ENCODE results near the gene CRELD1. TPM values are rescaled to one million over a fixed set of nuclear protein-coding genes. Genes with fewer than 3 reads are reported as not detected.
A peak's percentile ranks its signal among the peaks of the same experiment; 100 is the strongest.

The CRELD1 gene
- total and polyA plus RNA-seq, 9 of the 15 experiments (the other 6 are each of a cell fraction or from before 2014, with no cell fraction given): 3.3 to 25.8 (median 16.5) TPM

DNA sequence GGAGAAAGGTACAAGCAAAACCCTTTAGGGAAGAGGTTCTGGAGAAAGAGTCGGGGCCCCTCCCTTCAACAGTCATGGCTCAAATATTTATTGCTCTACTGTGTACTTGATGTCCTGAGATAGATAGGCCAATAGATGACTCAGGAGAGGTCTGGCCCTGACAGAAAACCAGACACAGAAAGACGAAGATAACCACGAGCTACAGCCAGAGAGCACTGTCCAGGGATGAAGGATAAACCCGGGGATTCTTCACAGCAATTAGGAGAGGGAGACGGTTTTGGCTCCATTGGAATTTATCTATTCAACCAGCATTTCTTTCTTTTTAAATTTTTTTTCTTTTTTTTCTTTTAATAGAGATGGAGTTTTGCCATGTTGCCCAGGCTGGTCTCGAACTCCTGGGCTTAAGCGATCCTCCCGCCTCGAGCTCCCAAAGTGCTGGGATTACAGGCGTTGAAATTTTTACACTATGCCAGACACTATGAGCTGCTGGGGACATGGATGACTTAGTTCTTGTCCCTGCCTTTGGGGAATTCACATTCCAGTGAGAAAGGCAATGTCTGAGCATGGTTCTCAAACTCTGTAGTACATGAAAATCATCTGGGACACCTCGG is 49.0 kb upstream of the CRELD1 start (continued):
- TF ChIP-seq, protein P1, sequence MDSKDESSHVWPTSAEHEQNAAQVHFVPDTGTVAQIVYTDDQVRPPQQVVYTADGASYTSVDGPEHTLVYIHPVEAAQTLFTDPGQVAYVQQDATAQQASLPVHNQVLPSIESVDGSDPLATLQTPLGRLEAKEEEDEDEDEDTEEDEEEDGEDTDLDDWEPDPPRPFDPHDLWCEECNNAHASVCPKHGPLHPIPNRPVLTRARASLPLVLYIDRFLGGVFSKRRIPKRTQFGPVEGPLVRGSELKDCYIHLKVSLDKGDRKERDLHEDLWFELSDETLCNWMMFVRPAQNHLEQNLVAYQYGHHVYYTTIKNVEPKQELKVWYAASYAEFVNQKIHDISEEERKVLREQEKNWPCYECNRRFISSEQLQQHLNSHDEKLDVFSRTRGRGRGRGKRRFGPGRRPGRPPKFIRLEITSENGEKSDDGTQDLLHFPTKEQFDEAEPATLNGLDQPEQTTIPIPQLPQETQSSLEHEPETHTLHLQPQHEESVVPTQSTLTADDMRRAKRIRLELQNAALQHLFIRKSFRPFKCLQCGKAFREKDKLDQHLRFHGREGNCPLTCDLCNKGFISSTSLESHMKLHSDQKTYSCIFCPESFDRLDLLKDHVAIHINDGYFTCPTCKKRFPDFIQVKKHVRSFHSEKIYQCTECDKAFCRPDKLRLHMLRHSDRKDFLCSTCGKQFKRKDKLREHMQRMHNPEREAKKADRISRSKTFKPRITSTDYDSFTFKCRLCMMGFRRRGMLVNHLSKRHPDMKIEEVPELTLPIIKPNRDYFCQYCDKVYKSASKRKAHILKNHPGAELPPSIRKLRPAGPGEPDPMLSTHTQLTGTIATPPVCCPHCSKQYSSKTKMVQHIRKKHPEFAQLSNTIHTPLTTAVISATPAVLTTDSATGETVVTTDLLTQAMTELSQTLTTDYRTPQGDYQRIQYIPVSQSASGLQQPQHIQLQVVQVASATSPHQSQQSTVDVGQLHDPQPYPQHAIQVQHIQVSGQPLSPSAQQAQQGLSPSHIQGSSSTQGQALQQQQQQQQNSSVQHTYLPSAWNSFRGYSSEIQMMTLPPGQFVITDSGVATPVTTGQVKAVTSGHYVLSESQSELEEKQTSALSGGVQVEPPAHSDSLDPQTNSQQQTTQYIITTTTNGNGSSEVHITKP (IDR thresholded peaks at IDR 0.05; ENCODE audit: partially characterized antibody): no peak
- TF ChIP-seq SMAD3 (CRISPR knock-in tag; conservative IDR thresholded peaks at IDR 0.05) (no peak), NCOA4 (IDR thresholded peaks at IDR 0.05; ENCODE audit: partially characterized antibody) (no peak), ZNF766 (CRISPR knock-in tag; conservative IDR thresholded peaks at IDR 0.05) (peak; percentile 75; the same call in 1 of the 2 replicates), RBM39 (optimal IDR thresholded peaks at IDR 0.05; ENCODE audit: low read depth, low read length) (no peak), EP400 (IDR thresholded peaks at IDR 0.05) (peak; percentile 26; the same call in 1 of the 2 replicates), SUPT5H (IDR thresholded peaks at IDR 0.05) (no peak), U2AF1 (optimal IDR thresholded peaks at IDR 0.05; ENCODE audit: low read depth, low read length) (no peak), ETV1 (tag; conservative IDR thresholded peaks at IDR 0.05; ENCODE audit: low read depth) (no peak), ZNF232 (CRISPR knock-in tag; IDR thresholded peaks at IDR 0.05) (no peak), ZNF668 (CRISPR knock-in tag; IDR thresholded peaks at IDR 0.05) (no peak), TRIM24 (IDR thresholded peaks at IDR 0.05) (0 out of 4 replicates have a peak, but pooled peaks of 1 of the 2 experiments have one; percentile 45), SIN3A (IDR thresholded peaks at IDR 0.05; ENCODE audit: borderline replicate concordance in 2 of 2, control insufficient read depth in 1 of 2, low read depth in 2 of 2, low read length in 2 of 2) (no peak), NR2C2 (CRISPR knock-in tag; IDR thresholded peaks at IDR 0.05) (no peak), NR2C2 (tag; IDR thresholded peaks at IDR 0.05) (no peak), MCM3 (IDR thresholded peaks at IDR 0.05) (no peak), NFE2L1 (tag; IDR thresholded peaks at IDR 0.05; ENCODE audit: borderline replicate concordance, low read depth) (no peak)
- TF ChIP-seq, protein P2, sequence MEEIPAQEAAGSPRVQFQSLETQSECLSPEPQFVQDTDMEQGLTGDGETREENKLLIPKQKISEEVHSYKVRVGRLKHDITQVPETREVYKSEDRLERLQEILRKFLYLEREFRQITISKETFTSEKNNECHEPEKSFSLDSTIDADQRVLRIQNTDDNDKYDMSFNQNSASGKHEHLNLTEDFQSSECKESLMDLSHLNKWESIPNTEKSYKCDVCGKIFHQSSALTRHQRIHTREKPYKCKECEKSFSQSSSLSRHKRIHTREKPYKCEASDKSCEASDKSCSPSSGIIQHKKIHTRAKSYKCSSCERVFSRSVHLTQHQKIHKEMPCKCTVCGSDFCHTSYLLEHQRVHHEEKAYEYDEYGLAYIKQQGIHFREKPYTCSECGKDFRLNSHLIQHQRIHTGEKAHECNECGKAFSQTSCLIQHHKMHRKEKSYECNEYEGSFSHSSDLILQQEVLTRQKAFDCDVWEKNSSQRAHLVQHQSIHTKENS (CRISPR knock-in tag; IDR thresholded peaks at IDR 0.05): no peak
- TF ChIP-seq, protein P3, sequence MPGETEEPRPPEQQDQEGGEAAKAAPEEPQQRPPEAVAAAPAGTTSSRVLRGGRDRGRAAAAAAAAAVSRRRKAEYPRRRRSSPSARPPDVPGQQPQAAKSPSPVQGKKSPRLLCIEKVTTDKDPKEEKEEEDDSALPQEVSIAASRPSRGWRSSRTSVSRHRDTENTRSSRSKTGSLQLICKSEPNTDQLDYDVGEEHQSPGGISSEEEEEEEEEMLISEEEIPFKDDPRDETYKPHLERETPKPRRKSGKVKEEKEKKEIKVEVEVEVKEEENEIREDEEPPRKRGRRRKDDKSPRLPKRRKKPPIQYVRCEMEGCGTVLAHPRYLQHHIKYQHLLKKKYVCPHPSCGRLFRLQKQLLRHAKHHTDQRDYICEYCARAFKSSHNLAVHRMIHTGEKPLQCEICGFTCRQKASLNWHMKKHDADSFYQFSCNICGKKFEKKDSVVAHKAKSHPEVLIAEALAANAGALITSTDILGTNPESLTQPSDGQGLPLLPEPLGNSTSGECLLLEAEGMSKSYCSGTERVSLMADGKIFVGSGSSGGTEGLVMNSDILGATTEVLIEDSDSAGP (CRISPR knock-in tag; IDR thresholded peaks at IDR 0.05): no peak
- TF ChIP-seq, protein P4, sequence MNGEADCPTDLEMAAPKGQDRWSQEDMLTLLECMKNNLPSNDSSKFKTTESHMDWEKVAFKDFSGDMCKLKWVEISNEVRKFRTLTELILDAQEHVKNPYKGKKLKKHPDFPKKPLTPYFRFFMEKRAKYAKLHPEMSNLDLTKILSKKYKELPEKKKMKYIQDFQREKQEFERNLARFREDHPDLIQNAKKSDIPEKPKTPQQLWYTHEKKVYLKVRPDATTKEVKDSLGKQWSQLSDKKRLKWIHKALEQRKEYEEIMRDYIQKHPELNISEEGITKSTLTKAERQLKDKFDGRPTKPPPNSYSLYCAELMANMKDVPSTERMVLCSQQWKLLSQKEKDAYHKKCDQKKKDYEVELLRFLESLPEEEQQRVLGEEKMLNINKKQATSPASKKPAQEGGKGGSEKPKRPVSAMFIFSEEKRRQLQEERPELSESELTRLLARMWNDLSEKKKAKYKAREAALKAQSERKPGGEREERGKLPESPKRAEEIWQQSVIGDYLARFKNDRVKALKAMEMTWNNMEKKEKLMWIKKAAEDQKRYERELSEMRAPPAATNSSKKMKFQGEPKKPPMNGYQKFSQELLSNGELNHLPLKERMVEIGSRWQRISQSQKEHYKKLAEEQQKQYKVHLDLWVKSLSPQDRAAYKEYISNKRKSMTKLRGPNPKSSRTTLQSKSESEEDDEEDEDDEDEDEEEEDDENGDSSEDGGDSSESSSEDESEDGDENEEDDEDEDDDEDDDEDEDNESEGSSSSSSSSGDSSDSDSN (IDR thresholded peaks at IDR 0.05; ENCODE audit: borderline replicate concordance in 1 of 2, low read depth in 2 of 2, low read length in 2 of 2): no peak
